ENCODE measurements around the gene GARNL3.

The GARNL3 gene

GRCh38 chr9:127351182-127352166, 86.9 kb downstream of the GARNL3 start:
- DNase-seq (ENCODE audit: low read depth): no peak

GRCh38 chr9:127353882-127354281, 89.3 kb downstream of the GARNL3 start:
- no peak for DNase-seq (ENCODE audit: low read depth)

GRCh38 chr9:127356906-127357305, 92.3 kb downstream of the GARNL3 start:
- no peak for DNase-seq (ENCODE audit: low read depth)

GRCh38 chr9:127358023-127358535, 93.5 kb downstream of the GARNL3 start:
- no peak for DNase-seq (ENCODE audit: low read depth)

- no peak for DNase-seq (ENCODE audit: low read depth)
These were observed 94.2 kb downstream of the GARNL3 start for GRCh38 chr9:127358770-127359169.

GRCh38 chr9:127360250-127360649, 95.7 kb downstream of the GARNL3 start:
- no peak for DNase-seq (ENCODE audit: low read depth)

GRCh38 chr9:127360829-127361228, 96.3 kb downstream of the GARNL3 start:
- DNase-seq (ENCODE audit: low read depth): no peak

GRCh38 chr9:127361561-127361960, 97.0 kb downstream of the GARNL3 start:
- no peak for DNase-seq (ENCODE audit: low read depth)

GRCh38 chr9:127362829-127363228, 98.3 kb downstream of the GARNL3 start:
- DNase-seq (ENCODE audit: low read depth): no peak

- no peak for DNase-seq (ENCODE audit: low read depth)
These were observed 100.9 kb downstream of the GARNL3 start for GRCh38 chr9:127365461-127365860.

GRCh38 chr9:127366594-127366993, 102.0 kb downstream of the GARNL3 start:
- DNase-seq (ENCODE audit: low read depth): no peak

- no peak for DNase-seq (ENCODE audit: low read depth)
These were observed 104.4 kb downstream of the GARNL3 start for GRCh38 chr9:127368852-127369402.

- no peak for DNase-seq (ENCODE audit: low read depth)
These were observed 104.9 kb downstream of the GARNL3 start for GRCh38 chr9:127369428-127369827.

GRCh38 chr9:127370147-127370579, 105.6 kb downstream of the GARNL3 start:
- no peak for DNase-seq (ENCODE audit: low read depth)

- DNase-seq (ENCODE audit: low read depth): no peak
These were observed 106.4 kb downstream of the GARNL3 start for GRCh38 chr9:127370672-127371648.

- no peak for DNase-seq (ENCODE audit: low read depth)
These were observed 115.9 kb downstream of the GARNL3 start for GRCh38 chr9:127380479-127380878.

- no peak for DNase-seq (ENCODE audit: low read depth)
These were observed 118.0 kb downstream of the GARNL3 start for GRCh38 chr9:127382541-127382940.

GRCh38 chr9:127384016-127384730, 119.6 kb downstream of the GARNL3 start:
- DNase-seq (ENCODE audit: low read depth): no peak

- no peak for DNase-seq (ENCODE audit: low read depth)
These were observed 120.3 kb downstream of the GARNL3 start for GRCh38 chr9:127384901-127385300.

GRCh38 chr9:127386249-127386648, 121.7 kb downstream of the GARNL3 start:
- DNase-seq (ENCODE audit: low read depth): no peak

GRCh38 chr9:127386981-127387380, 122.4 kb downstream of the GARNL3 start:
- no peak for DNase-seq (ENCODE audit: low read depth)

Data from stimulated activated CD8-positive, alpha-beta memory T cell treated with anti-CD3 and anti-CD28 coated beads, Interleukin-12 subunit alpha, Interleukin-12 subunit beta, amount 100 ng/mL, for 4 hours (primary cell).